ENCODE measurements around the gene NUP98.

- TF ChIP-seq EZH2 (IDR thresholded peaks at IDR 0.05; ENCODE audit: low read depth) (no peak), CTCF (conservative IDR thresholded peaks at IDR 0.05) (no peak)
Observed at GRCh38 chr11:3664032-3664630, 133.2 kb downstream of the NUP98 start.
